AG10803 (cell line): ENCODE results near the gene PRR5L.
A peak's percentile ranks its signal among the peaks of the same experiment; 100 is the strongest.

Source experiments
- DNase-seq: peaks from one replicate; pipeline ENCODE4 v3.0.0; 2010; ENCODE audit warnings: low read depth
- H3K4me3 ChIP-seq: 2 replicates; pipeline ENCODE4 v1.5.1; 2011; ENCODE audit warnings: mild to moderate bottlenecking, low read length, control low read depth
- TF ChIP-seq, protein P1 (sequence below): conservative IDR thresholded peaks from 2 replicates; pipeline ENCODE4 v1.5.1; 2011; ENCODE audit warnings: mild to moderate bottlenecking, low read length, control low read depth, inconsistent platforms

The PRR5L gene

GRCh38 chr11:36280531-36280930, 15.6 kb upstream of the PRR5L start:
- TF ChIP-seq, protein P1, sequence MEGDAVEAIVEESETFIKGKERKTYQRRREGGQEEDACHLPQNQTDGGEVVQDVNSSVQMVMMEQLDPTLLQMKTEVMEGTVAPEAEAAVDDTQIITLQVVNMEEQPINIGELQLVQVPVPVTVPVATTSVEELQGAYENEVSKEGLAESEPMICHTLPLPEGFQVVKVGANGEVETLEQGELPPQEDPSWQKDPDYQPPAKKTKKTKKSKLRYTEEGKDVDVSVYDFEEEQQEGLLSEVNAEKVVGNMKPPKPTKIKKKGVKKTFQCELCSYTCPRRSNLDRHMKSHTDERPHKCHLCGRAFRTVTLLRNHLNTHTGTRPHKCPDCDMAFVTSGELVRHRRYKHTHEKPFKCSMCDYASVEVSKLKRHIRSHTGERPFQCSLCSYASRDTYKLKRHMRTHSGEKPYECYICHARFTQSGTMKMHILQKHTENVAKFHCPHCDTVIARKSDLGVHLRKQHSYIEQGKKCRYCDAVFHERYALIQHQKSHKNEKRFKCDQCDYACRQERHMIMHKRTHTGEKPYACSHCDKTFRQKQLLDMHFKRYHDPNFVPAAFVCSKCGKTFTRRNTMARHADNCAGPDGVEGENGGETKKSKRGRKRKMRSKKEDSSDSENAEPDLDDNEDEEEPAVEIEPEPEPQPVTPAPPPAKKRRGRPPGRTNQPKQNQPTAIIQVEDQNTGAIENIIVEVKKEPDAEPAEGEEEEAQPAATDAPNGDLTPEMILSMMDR = no peak
- DNase-seq = peak; percentile 37
- no peak overlapping the region for H3K4me3 ChIP-seq

DNA sequence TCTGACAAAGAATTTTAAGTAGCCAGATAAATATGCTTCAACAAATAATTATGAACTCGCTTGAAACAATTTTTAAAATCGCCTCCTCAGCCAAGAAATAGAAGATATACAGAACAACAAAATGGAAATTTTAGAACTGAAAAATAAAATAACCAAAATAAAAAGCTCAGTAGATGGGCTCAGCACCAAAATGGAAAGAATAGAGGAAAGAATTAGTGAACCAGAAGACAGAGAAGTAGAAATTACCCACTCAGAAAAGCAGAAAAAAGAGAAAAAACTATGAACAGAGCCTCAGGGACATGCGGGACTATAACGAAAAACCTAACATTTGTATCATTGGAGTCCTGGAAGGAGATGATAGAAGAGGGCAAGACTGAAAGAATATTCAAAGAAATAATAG, 14.2 kb upstream of the PRR5L start:
- DNase-seq = no peak
- H3K4me3 ChIP-seq = no peak overlapping the region
- TF ChIP-seq, protein P1 = no peak

DNA sequence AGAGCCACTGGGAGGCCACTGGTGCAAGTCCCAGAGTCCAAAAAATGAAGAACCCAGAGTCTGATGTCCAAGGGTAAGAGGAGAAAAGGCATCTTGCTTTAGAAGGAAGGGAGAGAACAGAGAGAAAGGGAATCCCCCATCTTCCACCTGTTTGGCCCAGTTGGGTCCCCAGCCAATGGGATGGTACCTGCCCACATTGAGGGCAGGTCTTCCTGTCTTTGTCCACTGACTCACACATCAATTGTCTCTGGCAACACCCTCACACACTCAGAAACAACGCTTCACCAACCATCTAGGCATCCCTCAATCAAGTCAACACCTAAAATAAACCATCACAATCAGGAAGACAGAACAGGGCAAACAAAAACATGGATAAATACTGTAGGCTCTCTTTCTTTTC, 13.2 kb upstream of the PRR5L start:
- TF ChIP-seq, protein P1 = no peak
- H3K4me3 ChIP-seq = no peak overlapping the region
- DNase-seq = no peak

- peak overlapping the region; percentile 93 for H3K4me3 ChIP-seq
- DNase-seq = no peak
- TF ChIP-seq, protein P1 = no peak
Observed at GRCh38 chr11:36288442-36289225, 7.5 kb upstream of the PRR5L start.

DNA sequence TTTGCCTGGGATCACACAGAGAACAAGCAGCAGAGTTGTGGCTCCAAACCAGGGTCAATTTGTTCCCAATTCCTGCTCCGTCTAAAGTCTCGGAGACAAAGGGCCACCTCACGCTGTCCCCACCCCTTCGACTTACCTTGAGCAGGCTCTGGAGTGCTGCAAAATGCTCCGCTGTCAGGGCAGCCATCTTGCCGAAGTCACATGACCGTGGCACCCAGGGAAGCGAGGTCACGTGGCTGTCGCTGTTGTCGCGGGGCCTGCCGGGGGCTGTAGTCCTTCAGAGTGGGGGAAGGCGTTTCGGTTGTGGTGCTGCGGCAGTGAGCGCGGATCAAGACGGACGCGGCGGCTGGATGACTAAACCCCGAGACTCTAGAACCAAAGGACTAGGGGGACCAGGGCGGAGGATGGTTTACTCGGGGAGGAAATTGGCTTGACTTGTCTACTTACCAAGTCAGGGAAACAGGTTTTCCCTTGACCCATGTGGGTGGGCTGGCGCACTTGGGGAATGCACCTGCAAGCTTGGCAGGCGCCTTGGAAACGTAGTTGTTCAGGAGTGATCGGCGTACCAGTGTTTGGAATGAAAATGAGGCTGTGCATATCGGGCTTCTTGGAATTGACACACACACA, 6.7 kb upstream of the PRR5L start, which contains the start of gene COMMD9:
Gene COMMD9, minus strand, starts transcription at position 199 of the 627 bp plus-strand sequence. Its CDS starts 12 bp downstream, at position 187.
- peak; percentile 88 for DNase-seq
- peak within 1 kb of the TSS; percentile 93 for H3K4me3 ChIP-seq
- TF ChIP-seq, protein P1 = 0 out of 2 replicates have a peak, but pooled peaks have one; percentile 5

DNA sequence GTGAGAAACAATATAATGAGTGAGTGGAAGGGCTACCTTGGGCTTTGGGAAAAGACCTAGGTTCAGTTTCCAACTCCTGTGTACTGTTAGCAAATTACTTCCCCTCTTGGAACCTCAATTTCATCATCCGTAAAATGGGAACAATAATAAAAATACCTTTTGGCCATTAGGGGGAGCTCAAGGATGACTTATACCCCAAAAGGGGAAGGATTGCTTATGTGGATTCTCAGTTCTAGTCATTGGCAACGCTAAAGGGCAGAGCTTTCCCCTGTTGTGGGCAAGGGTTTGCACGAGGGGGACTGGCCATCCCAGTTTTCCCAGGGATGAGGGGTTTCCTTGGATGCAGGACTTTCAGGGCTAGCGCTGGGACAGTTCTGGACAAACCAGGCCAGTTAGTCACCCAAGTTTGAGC, 3.8 kb upstream of the PRR5L start:
- TF ChIP-seq, protein P1 = peak; percentile 62
- no peak overlapping the region for H3K4me3 ChIP-seq
- DNase-seq = peak; percentile 50
